Spleen (tissue), 11 donors: Measurements from ENCODE around the gene BMPR1A. TPM values are rescaled to one million over a fixed set of nuclear protein-coding genes. Genes with fewer than 3 reads are reported as not detected.
"Not testable (repeated sequence)": the region's sequence is repeated elsewhere in the genome, so short reads cannot be mapped to it uniquely, and the experiment has no call there.

ENCODE experiments used
- DNase-seq: peaks from one replicate; pipeline ENCODE4 v3.0.0-alpha.2; 2020
- H3K27ac ChIP-seq, 8 donors: fragments of 200-600 bp; sonication (generic) in 7 of 8; 1 replicate in 4 of 8; 2 replicates in 4 of 8; pipeline versions ENCODE4 v1.5.0 to v1.8.0; 2016 to 2021; ENCODE audit warnings: inconsistent platforms in 4 of 8, mild to moderate bottlenecking in 4 of 8, moderate library complexity in 1 of 8
- H3K27me3 ChIP-seq, 7 donors: fragments of 200-600 bp; sonication (generic) in 6 of 7; replicated peaks in 1 of 7; 1 replicate in 4 of 7; 2 replicates in 3 of 7; pipeline versions ENCODE4 v1.5.0 to v1.8.0; 2016 to 2021; ENCODE audit warnings: inconsistent platforms in 3 of 7, mild to moderate bottlenecking in 1 of 7
- H3K36me3 ChIP-seq, 6 donors: fragments of 200-600 bp; sonication (generic) in 5 of 6; 1 replicate in 4 of 6; 2 replicates in 2 of 6; pipeline versions ENCODE4 v1.5.0 to v1.8.0; 2016 to 2021; ENCODE audit warnings: inconsistent platforms in 2 of 6
- H3K4me1 ChIP-seq, 6 donors: fragments of 200-600 bp; sonication (generic) in 5 of 6; 1 replicate in 3 of 6; 2 replicates in 3 of 6; pipeline versions ENCODE4 v1.5.0 to v1.8.0; 2016 to 2021; ENCODE audit warnings: inconsistent platforms in 3 of 6
- H3K4me3 ChIP-seq, 8 donors: fragments of 200-600 bp; sonication (generic) in 7 of 8; 1 replicate in 4 of 8; 2 replicates in 4 of 8; pipeline versions ENCODE4 v1.5.0 to v1.8.0; 2016 to 2021; ENCODE audit warnings: inconsistent platforms in 4 of 8, mild to moderate bottlenecking in 4 of 8, moderate library complexity in 2 of 8
- H3K9me3 ChIP-seq, 8 donors: fragments of 200-600 bp; sonication (generic) in 7 of 8; 1 replicate in 4 of 8; 2 replicates in 4 of 8; pipeline versions ENCODE4 v1.5.0 to v1.8.0; 2016 to 2021; ENCODE audit warnings: inconsistent platforms in 4 of 8
- POLR2A ChIP-seq, 3 donors: fragments of 450-650 bp; IDR thresholded peaks; one replicate each; pipeline ENCODE4 v1.5.1; 2017; ENCODE audit warnings: antibody characterized with exemption in 3 of 3, mild to moderate bottlenecking in 1 of 3
- POLR2AphosphoS5 ChIP-seq, 3 donors: sonication (generic); formaldehyde crosslinking; IDR thresholded peaks; one replicate each; pipeline ENCODE4 v1.5.1; 2017; ENCODE audit warnings: antibody characterized with exemption in 3 of 3
- whole genome bisulfite sequencing, 5 donors: extraction: QIAGEN DNeasy Blood & Tissue Kit in 3 of 5; methylation state at CpG; one replicate each; pipeline versions ENCODE4 v1.1.5 to v1.1.7; 2013 to 2018; 5-methylcytosine and 5-hydroxymethylcytosine counted together
- intact Hi-C: fragments of 100-400 bp; cut with DNase I; formaldehyde crosslinking; loops from one replicate; pipeline ENCODE4 v1.15.0; 2023; ENCODE audit warnings: low total_unique reads
- polyA plus RNA-seq, 3 donors: library from polyadenylated mRNA; stranded (reverse); fragments of 200-250 nt; gene quantifications; one replicate each; pipeline ENCODE4 v1.2.1, GENCODE V29; 2013
- total RNA-seq, 7 donors: library from RNA; depleted of rRNA in 3 of 7; stranded (reverse); fragments of >200 nt in 3 of 7; fragmentation: NEBNext Ultra II Directional in 4 of 7; extraction: Animal tissue kit (Norgen Biotek cat#: 25700) in 4 of 7; gene quantifications; one replicate each; pipeline versions ENCODE4 v1.1.0 to v1.2.1, GENCODE V29; 2016 to 2021
- TF ChIP-seq, protein P1 (sequence below), 11 experiments: fragments of 200-600 bp in 7 of 11; fragments of 450-650 bp in 4 of 11; sonication (generic) in 4 of 11; IDR thresholded peaks in 8 of 11; conservative IDR thresholded peaks in 3 of 11; 1 replicate in 7 of 11; 2 replicates in 4 of 11; pipeline versions ENCODE4 v1.4.0 to v1.8.0; 2016 to 2021; ENCODE audit warnings: antibody characterized with exemption in 11 of 11, inconsistent platforms in 4 of 11, mild to moderate bottlenecking in 1 of 11
- donor health status: healthy with polysubstance abuse.
- donor health status: DM: no; HTN: no; CAD: no; lungs with moderate emphysema.
- donor health status: DM: no; HTN: no; CAD: no.
- donor health status: Bipolar disorder and iron deficiency.
- donor health status: healthy.
- donor health status: DM: no; HTN: no; CAD: no.
- donor health status: DM: yes; HTN: yes; CAD: no.

Gene BMPR1A
- total and polyA plus RNA-seq, 10 donors: 1.3 to 17.9 (median 10.2) TPM

DNA sequence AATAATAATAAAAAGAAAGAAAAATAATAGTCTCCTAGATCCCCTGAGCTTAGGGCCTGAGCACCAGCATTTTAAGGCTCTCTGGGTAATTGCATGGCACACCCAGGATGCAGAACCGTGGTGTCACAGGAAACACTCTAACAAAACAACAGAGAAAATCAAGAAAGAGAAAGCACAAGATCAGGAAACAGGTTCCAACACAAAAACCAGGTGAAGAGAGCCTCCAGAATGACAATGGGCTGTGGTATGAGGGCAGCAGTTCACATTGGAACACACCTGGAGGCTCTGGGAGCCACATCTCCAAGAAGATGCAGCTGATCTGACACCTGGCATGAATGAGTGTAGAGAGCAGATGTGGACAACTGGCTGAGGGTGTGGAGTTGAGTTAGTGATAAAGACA lies 193.9 kb downstream of the BMPR1A start:
- intact Hi-C loops: no loop called here
- Histone ChIP-seq H3K27ac (peak overlapping the region in 4 of 8 donors; percentile 1 to 42 (median 14)), H3K27me3 (peaks cover 0 to 8% (median 0%) of the 10 kb centered on the region in 7 donors), H3K9me3 (peaks cover 0 to 27% (median 20%) of the 10 kb centered on the region in 8 donors), H3K4me1 (peaks cover 0 to 58% (median 27%) of the 10 kb centered on the region in 6 donors), H3K4me3 (no peak overlapping the region), H3K36me3 (no peaks in the 10 kb centered on the region)
- TF ChIP-seq POLR2AphosphoS5 (IDR thresholded peaks at IDR 0.05) (no peak), POLR2A (IDR thresholded peaks at IDR 0.05) (no peak)
- TF ChIP-seq, protein P1, sequence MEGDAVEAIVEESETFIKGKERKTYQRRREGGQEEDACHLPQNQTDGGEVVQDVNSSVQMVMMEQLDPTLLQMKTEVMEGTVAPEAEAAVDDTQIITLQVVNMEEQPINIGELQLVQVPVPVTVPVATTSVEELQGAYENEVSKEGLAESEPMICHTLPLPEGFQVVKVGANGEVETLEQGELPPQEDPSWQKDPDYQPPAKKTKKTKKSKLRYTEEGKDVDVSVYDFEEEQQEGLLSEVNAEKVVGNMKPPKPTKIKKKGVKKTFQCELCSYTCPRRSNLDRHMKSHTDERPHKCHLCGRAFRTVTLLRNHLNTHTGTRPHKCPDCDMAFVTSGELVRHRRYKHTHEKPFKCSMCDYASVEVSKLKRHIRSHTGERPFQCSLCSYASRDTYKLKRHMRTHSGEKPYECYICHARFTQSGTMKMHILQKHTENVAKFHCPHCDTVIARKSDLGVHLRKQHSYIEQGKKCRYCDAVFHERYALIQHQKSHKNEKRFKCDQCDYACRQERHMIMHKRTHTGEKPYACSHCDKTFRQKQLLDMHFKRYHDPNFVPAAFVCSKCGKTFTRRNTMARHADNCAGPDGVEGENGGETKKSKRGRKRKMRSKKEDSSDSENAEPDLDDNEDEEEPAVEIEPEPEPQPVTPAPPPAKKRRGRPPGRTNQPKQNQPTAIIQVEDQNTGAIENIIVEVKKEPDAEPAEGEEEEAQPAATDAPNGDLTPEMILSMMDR (IDR thresholded peaks at IDR 0.05 in 8 of 11, conservative IDR thresholded peaks at IDR 0.05 in 3 of 11): no peak
- no peak for DNase-seq
- 21 to 63% (median 53%) methylated on average over 1 of the region's 1 CpG for WGBS, 5 donors

DNA sequence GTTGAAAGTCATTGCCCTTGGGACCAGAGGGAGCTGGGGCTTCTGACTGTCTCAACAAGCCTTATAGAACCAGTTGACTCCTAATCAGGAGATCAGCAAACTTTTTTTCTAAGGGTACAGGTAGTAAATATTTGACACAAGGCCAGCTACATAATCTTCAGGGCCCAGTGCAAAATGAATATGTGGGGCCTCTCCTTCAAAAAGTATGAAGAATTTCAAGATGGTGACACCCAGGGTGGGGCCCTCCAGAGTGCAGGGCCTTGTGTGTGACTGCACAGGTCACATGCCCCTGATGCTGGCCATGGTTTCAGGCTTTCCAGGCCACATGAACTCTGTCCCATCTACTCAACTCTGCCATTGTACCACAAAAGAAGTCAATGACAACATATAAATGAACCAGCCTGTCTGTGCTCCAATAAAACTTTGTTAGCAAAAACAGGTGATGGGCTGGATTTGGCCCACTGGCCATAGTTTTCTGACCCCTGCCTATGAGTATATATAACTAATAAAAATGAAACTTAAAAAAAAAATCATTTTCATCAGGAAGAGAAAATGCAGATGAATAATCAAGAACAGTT lies 194.9 kb downstream of the BMPR1A start:
- H3K9me3 ChIP-seq: peaks cover 0 to 27% (median 20%) of the 10 kb centered on the region in 8 donors
- peaks cover 0 to 6% (median 0%) of the 10 kb centered on the region in 7 donors for H3K27me3 ChIP-seq
- peaks cover 0 to 57% (median 27%) of the 10 kb centered on the region in 6 donors for H3K4me1 ChIP-seq
- intact Hi-C loops: no loop called here
- no peak for TF ChIP-seq POLR2A (IDR thresholded peaks at IDR 0.05)
- TF ChIP-seq, protein P1 (IDR thresholded peaks at IDR 0.05 in 8 of 11, conservative IDR thresholded peaks at IDR 0.05 in 3 of 11): no peak
- TF ChIP-seq POLR2AphosphoS5 (IDR thresholded peaks at IDR 0.05): no peak
- DNase-seq: no peak
- no peak overlapping the region for H3K4me3 ChIP-seq
- H3K27ac ChIP-seq: peak overlapping the region in 2 of 8 donors; percentile 26 to 82
- H3K36me3 ChIP-seq: no peaks in the 10 kb centered on the region

DNA sequence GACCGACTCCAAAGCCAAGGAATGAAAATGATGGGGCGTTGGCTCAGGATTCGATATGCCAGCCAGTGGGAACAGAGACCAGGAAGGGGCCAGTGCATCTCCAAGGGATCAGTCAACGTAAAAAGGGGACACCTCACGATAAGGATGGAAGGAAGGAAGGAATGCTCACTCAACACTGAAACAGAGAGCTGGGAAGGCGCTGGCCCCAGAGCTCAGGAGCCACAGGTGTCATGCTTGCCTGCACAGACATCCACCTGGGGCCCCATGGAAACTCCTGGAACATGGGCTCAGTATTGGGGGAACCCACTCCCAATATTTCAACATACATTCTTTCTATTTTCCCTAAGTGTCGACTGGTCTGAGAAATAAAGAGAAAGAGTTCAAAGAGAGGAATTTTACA lies 195.7 kb downstream of the BMPR1A start:
- Histone ChIP-seq H3K27ac (peak overlapping the region in 3 of 8 donors; percentile 82 to 87 (median 82)), H3K4me1 (peaks cover 0 to 49% (median 23%) of the 10 kb centered on the region in 6 donors), H3K4me3 (no peak overlapping the region), H3K9me3 (peaks cover 0 to 27% (median 20%) of the 10 kb centered on the region in 8 donors), H3K36me3 (no peaks in the 10 kb centered on the region), H3K27me3 (no peaks in the 10 kb centered on the region)
- peak; percentile 24 for DNase-seq
- intact Hi-C loops: no loop called here
- 79 to 89% (median 86%) methylated on average over 7 of the region's 7 CpGs for whole genome bisulfite sequencing, 5 donors
- TF ChIP-seq, protein P1 (IDR thresholded peaks at IDR 0.05 in 8 of 11, conservative IDR thresholded peaks at IDR 0.05 in 3 of 11): no peak
- TF ChIP-seq POLR2A (IDR thresholded peaks at IDR 0.05) (no peak), POLR2AphosphoS5 (IDR thresholded peaks at IDR 0.05) (no peak)

- H3K4me3 ChIP-seq: peak overlapping the region in 1 of 8 donors; percentile 72
- H3K27ac ChIP-seq: peak overlapping the region in 5 of 8 donors; percentile 39 to 87 (median 82)
- 85 to 93% (median 92%) methylated on average over 10 of the region's 10 CpGs for WGBS, 5 donors
- peak; percentile 25 for DNase-seq
- peaks cover 0 to 47% (median 23%) of the 10 kb centered on the region in 6 donors for H3K4me1 ChIP-seq
- intact Hi-C loops, H3K36me3 ChIP-seq, H3K27me3 ChIP-seq: not testable (repeated sequence)
- H3K9me3 ChIP-seq: peaks cover 0 to 27% (median 20%) of the 10 kb centered on the region in 8 donors
Observed at GRCh38 chr10:86952697-86953096, 196.3 kb downstream of the BMPR1A start.
